Measurements from ENCODE around the gene SUV39H1.

SUV39H1 gene

DNA sequence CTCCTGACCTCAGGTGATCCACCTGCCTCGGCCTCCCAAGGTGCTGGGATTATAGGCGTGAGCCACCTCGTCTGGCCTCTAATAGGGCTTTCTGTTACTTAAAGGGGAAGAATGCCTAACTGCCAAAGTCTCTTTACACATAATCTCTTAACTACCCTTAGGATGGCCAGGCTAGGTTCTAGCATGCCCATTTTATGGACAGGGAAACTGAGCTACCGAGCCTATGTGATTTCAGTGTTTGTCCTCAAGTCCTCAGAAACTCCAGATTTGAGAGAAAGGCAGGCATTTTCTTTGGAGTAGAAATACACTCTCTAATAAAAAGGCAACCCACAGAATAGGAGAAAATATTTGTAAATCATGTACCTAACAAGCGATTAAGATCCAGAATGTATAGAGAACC is 52.6 kb downstream of the SUV39H1 start:
- no CpG with 5 or more reads among the region's 5 CpGs for WGBS (ENCODE audit: extremely low coverage, insufficient coverage, insufficient read length)

DNA sequence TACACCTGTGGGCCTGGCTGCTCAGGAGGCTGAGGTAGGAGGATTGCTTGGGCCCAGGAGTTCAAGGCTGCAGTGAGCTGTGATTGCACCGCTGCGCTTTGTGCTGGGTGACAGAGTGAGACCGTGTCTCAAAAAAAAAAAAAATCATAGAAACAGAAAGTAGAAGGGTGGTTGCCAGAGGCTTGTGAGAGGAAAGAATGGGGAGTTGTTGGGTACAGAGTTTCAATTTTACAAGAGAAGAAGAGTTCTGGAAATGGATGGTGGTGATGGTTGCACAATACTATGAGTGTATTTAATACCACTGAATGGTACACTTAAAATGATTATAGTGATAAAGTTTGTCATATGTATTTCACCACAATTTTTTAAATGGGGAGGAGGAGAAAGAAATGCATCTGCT is 54.8 kb downstream of the SUV39H1 start:
- H3K36me3 ChIP-seq (ENCODE audit: control insufficient read depth in 1 of 2, insufficient read depth in 2 of 2, low read length in 2 of 2), result no peaks in the 10 kb centered on the region
- peaks cover 15 to 20% of the 10 kb centered on the region in 2 experiments for H3K4me1 ChIP-seq (ENCODE audit: control insufficient read depth in 1 of 2, insufficient read depth in 2 of 2, low read length in 2 of 2)
- H3K9me3 ChIP-seq (ENCODE audit: insufficient read depth, low read depth, low read length), result no peaks in the 10 kb centered on the region
- H4K12ac ChIP-seq (ENCODE audit: low read depth, low read length), result no peak overlapping the region
- WGBS (ENCODE audit: extremely low coverage, insufficient coverage, insufficient read length), result no CpG with 5 or more reads among the region's 3 CpGs
- H3K9ac ChIP-seq (ENCODE audit: low read length), result no peak overlapping the region
- H2BK120ac ChIP-seq (ENCODE audit: insufficient read depth, low read length, poor library complexity), result no peak overlapping the region
- no peaks in the 10 kb centered on the region for H3K27me3 ChIP-seq (ENCODE audit: insufficient read depth, low read length)
- H3K79me2 ChIP-seq (ENCODE audit: control insufficient read depth, insufficient read depth, low read length, poor library complexity), result no peaks in the 10 kb centered on the region
- no peak overlapping the region for H3K18ac ChIP-seq (ENCODE audit: low read length)
- no peak overlapping the region for H2BK5ac ChIP-seq (ENCODE audit: low read depth, low read length, poor library complexity)
- no peak overlapping the region for H3K4me3 ChIP-seq (ENCODE audit: low read depth, low read length)
- peaks cover 3% of the 10 kb centered on the region for H3K79me1 ChIP-seq (ENCODE audit: low read length)
- H4K91ac ChIP-seq (ENCODE audit: low read depth, low read length), result no peak overlapping the region
- H2AFZ ChIP-seq (ENCODE audit: insufficient read depth, low read length, poor library complexity), result no peak overlapping the region
- no peak overlapping the region for H3K4me2 ChIP-seq (ENCODE audit: low read length)
- H3K23ac ChIP-seq (ENCODE audit: low read length), result no peak overlapping the region
- H2BK12ac ChIP-seq (ENCODE audit: low read length), result no peak overlapping the region
- no peak overlapping the region for H4K8ac ChIP-seq (ENCODE audit: low read depth, low read length)
- DNase-seq, result no peak
- no peak overlapping the region for H2AK5ac ChIP-seq (ENCODE audit: low read length)
- no peak overlapping the region for H3K27ac ChIP-seq (ENCODE audit: low read depth, low read length)
- H3K14ac ChIP-seq (ENCODE audit: low read length), result no peak overlapping the region
- no peak overlapping the region for H3K4ac ChIP-seq (ENCODE audit: low read depth, low read length)

More for the DNA sequence above, 52.6 kb downstream of the SUV39H1 start:
- no peak overlapping the region for H2BK120ac ChIP-seq (ENCODE audit: insufficient read depth, low read length, poor library complexity)
- no peak overlapping the region for H3K14ac ChIP-seq (ENCODE audit: low read length)
- H3K9ac ChIP-seq (ENCODE audit: low read length), result no peak overlapping the region
- H2AK5ac ChIP-seq (ENCODE audit: low read length), result no peak overlapping the region
- no peak overlapping the region for H3K4me3 ChIP-seq (ENCODE audit: low read depth, low read length)
- no peaks in the 10 kb centered on the region for H3K36me3 ChIP-seq (ENCODE audit: control insufficient read depth in 1 of 2, insufficient read depth in 2 of 2, low read length in 2 of 2)
- no peak overlapping the region for H3K4ac ChIP-seq (ENCODE audit: low read depth, low read length)
- no peak overlapping the region for H3K27ac ChIP-seq (ENCODE audit: low read depth, low read length)
- no peak overlapping the region for H2BK5ac ChIP-seq (ENCODE audit: low read depth, low read length, poor library complexity)
- no peak overlapping the region for H3K4me2 ChIP-seq (ENCODE audit: low read length)
- no peak overlapping the region for H3K23ac ChIP-seq (ENCODE audit: low read length)
- no peak overlapping the region for H4K12ac ChIP-seq (ENCODE audit: low read depth, low read length)
- no peak overlapping the region for H4K8ac ChIP-seq (ENCODE audit: low read depth, low read length)
- H3K9me3 ChIP-seq (ENCODE audit: insufficient read depth, low read depth, low read length), result no peaks in the 10 kb centered on the region
- H3K4me1 ChIP-seq (ENCODE audit: control insufficient read depth in 1 of 2, insufficient read depth in 2 of 2, low read length in 2 of 2), result peaks cover 10 to 11% of the 10 kb centered on the region in 2 experiments
- H4K91ac ChIP-seq (ENCODE audit: low read depth, low read length), result no peak overlapping the region
- H3K27me3 ChIP-seq (ENCODE audit: insufficient read depth, low read length), result no peaks in the 10 kb centered on the region
- no peaks in the 10 kb centered on the region for H3K79me2 ChIP-seq (ENCODE audit: control insufficient read depth, insufficient read depth, low read length, poor library complexity)
- H2BK12ac ChIP-seq (ENCODE audit: low read length), result no peak overlapping the region
- peaks cover 3% of the 10 kb centered on the region for H3K79me1 ChIP-seq (ENCODE audit: low read length)
- H2AFZ ChIP-seq (ENCODE audit: insufficient read depth, low read length, poor library complexity), result no peak overlapping the region
- DNase-seq, result no peak
- H3K18ac ChIP-seq (ENCODE audit: low read length), result no peak overlapping the region

DNA sequence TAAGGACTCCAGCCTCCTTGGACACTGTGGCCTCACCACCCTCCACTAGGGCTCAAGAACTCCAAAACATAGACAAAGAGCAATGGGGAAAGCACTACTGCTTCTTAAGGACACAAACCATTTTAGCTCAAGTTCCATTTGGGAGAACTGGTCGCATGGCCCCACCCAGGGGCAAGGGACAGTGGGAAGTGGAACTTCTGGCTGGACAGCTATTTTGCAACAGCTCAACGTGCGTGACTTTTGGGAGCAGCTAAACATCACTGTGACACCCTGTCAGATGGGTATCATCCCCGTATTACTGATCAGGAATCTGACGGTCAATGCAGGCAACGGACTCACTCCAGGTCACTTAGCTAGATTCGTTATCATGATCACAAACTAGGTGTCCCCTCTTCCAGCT is 56.0 kb downstream of the SUV39H1 start:
- H2BK12ac ChIP-seq (ENCODE audit: low read length), result no peak overlapping the region
- H4K8ac ChIP-seq (ENCODE audit: low read depth, low read length), result no peak overlapping the region
- H3K4me2 ChIP-seq (ENCODE audit: low read length), result no peak overlapping the region
- no peak overlapping the region for H2BK120ac ChIP-seq (ENCODE audit: insufficient read depth, low read length, poor library complexity)
- H3K18ac ChIP-seq (ENCODE audit: low read length), result no peak overlapping the region
- no peak overlapping the region for H2BK5ac ChIP-seq (ENCODE audit: low read depth, low read length, poor library complexity)
- no peaks in the 10 kb centered on the region for H3K79me2 ChIP-seq (ENCODE audit: control insufficient read depth, insufficient read depth, low read length, poor library complexity)
- no peak overlapping the region for H3K23ac ChIP-seq (ENCODE audit: low read length)
- peaks cover 15 to 20% of the 10 kb centered on the region in 2 experiments for H3K4me1 ChIP-seq (ENCODE audit: control insufficient read depth in 1 of 2, insufficient read depth in 2 of 2, low read length in 2 of 2)
- H2AFZ ChIP-seq (ENCODE audit: insufficient read depth, low read length, poor library complexity), result no peak overlapping the region
- H2AK5ac ChIP-seq (ENCODE audit: low read length), result no peak overlapping the region
- no peak overlapping the region for H3K9ac ChIP-seq (ENCODE audit: low read length)
- H4K12ac ChIP-seq (ENCODE audit: low read depth, low read length), result no peak overlapping the region
- no peaks in the 10 kb centered on the region for H3K27me3 ChIP-seq (ENCODE audit: insufficient read depth, low read length)
- no peak overlapping the region for H3K4me3 ChIP-seq (ENCODE audit: low read depth, low read length)
- no peak overlapping the region for H4K91ac ChIP-seq (ENCODE audit: low read depth, low read length)
- WGBS (ENCODE audit: extremely low coverage, insufficient coverage, insufficient read length), result no CpG with 5 or more reads among the region's 7 CpGs
- peaks cover 3% of the 10 kb centered on the region for H3K79me1 ChIP-seq (ENCODE audit: low read length)
- DNase-seq, result peak; percentile 62 to 83
- no peaks in the 10 kb centered on the region for H3K36me3 ChIP-seq (ENCODE audit: control insufficient read depth in 1 of 2, insufficient read depth in 2 of 2, low read length in 2 of 2)
- H3K14ac ChIP-seq (ENCODE audit: low read length), result no peak overlapping the region
- H3K27ac ChIP-seq (ENCODE audit: low read depth, low read length), result no peak overlapping the region
- no peaks in the 10 kb centered on the region for H3K9me3 ChIP-seq (ENCODE audit: insufficient read depth, low read depth, low read length)
- H3K4ac ChIP-seq (ENCODE audit: low read depth, low read length), result no peak overlapping the region

DNA sequence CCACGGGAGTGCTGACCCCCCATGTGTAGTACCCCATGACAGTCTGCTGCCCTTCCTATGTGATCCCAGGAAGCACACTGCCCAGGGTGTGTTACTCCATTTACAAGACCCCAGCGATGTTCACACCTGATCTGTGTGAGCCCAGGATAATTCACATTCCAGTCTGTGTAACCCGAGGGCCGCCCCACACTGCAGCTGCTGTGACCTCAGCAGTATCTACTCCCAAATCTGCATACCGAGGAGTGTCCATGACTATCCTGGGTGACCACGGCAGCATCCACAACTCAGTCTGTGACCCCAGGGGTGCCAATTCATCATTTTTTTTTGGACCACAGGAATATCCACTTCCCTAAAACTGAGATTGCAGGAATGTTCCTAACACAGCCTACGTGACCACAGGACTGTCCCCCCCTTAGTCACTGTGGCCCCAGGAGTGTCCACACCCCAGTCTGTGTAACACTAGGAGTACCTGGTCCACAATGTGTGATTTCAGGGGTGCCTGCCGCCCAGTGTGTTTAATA is 57.2 kb downstream of the SUV39H1 start:
- Histone ChIP-seq H3K4me3 (ENCODE audit: low read depth, low read length) (no peak overlapping the region), H3K9ac (ENCODE audit: low read length) (no peak overlapping the region), H4K12ac (ENCODE audit: low read depth, low read length) (no peak overlapping the region), H3K4ac (ENCODE audit: low read depth, low read length) (no peak overlapping the region), H3K23ac (ENCODE audit: low read length) (no peak overlapping the region), H3K79me1 (ENCODE audit: low read length) (peaks cover 3% of the 10 kb centered on the region), H3K14ac (ENCODE audit: low read length) (no peak overlapping the region), H3K27ac (ENCODE audit: low read depth, low read length) (no peak overlapping the region), H3K4me1 (ENCODE audit: control insufficient read depth in 1 of 2, insufficient read depth in 2 of 2, low read length in 2 of 2) (peaks cover 15 to 20% of the 10 kb centered on the region in 2 experiments), H2AK5ac (ENCODE audit: low read length) (no peak overlapping the region), H2BK120ac (ENCODE audit: insufficient read depth, low read length, poor library complexity) (peak overlapping the region; percentile 54), H3K18ac (ENCODE audit: low read length) (no peak overlapping the region), H4K91ac (ENCODE audit: low read depth, low read length) (peak overlapping the region; percentile 4), H3K27me3 (ENCODE audit: insufficient read depth, low read length) (no peaks in the 10 kb centered on the region), H2BK12ac (ENCODE audit: low read length) (no peak overlapping the region), H2BK5ac (ENCODE audit: low read depth, low read length, poor library complexity) (no peak overlapping the region), H3K9me3 (ENCODE audit: insufficient read depth, low read depth, low read length) (no peaks in the 10 kb centered on the region), H3K36me3 (ENCODE audit: control insufficient read depth in 1 of 2, insufficient read depth in 2 of 2, low read length in 2 of 2) (no peaks in the 10 kb centered on the region), H4K8ac (ENCODE audit: low read depth, low read length) (peak overlapping the region; percentile 18), H3K4me2 (ENCODE audit: low read length) (no peak overlapping the region), H3K79me2 (ENCODE audit: control insufficient read depth, insufficient read depth, low read length, poor library complexity) (no peaks in the 10 kb centered on the region), H2AFZ (ENCODE audit: insufficient read depth, low read length, poor library complexity) (no peak overlapping the region)
- WGBS (ENCODE audit: extremely low coverage, insufficient coverage, insufficient read length), result no CpG with 5 or more reads among the region's 8 CpGs
- DNase-seq, result peak; percentile 33 to 60

Data from trophoblast cell (in vitro differentiated cells and primary cell).